VCaP (cell line): ENCODE results near the gene ZNF740.
A peak's percentile ranks its signal among the peaks of the same experiment; 100 is the strongest.

ENCODE experiments used
- H3K27ac ChIP-seq: fragments of 450-650 bp; 2 replicates; pipeline ENCODE4 v1.5.1; 2017
- CTCF ChIP-seq: fragments of 450-650 bp; conservative IDR thresholded peaks from 2 replicates; pipeline ENCODE4 v1.5.1; 2017; ENCODE audit warnings: mild to moderate bottlenecking, moderate library complexity

The ZNF740 gene

DNA sequence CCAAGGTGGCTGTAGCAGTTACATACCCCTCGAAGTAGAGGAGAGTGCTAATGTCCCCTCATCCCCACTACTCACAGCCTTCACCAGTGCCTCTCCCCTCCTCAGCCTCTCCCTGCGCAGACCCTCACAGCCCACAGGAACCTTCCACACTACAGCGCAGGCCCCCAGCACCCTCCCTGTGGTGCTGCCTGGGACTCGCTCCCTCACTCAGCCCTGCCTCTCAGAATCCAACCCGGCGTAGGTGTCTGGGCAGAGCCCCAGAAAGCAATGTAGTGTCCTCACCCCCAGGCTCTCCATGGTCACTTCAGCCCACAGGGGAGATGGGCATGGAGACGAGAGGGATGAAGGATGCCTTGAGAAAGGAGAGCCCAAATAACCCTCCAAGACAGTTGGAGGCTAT is 10.9 kb upstream of the ZNF740 start:
- no peak for TF ChIP-seq CTCF
- H3K27ac ChIP-seq: no peak overlapping the region

DNA sequence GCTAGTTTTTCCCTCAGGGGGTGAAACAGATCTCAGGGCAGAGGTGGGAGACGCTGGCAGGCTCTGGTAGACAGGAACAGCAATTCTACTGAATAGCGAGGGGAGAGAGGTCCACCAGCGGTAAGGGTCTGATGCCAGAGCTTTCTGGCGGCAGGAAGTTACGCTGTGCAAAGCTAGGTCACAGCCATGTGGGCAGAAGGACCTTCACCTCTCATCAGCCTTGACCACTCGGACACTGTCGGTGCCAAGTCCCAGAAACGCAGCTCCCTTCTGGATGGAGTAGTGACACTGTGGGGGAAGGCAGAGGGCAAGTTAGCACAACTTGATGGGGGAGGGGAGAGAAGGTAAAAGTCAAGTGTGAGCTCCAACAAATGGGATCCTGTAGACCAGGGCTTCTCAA is 10.3 kb upstream of the ZNF740 start:
- no peak overlapping the region for H3K27ac ChIP-seq
- no peak for TF ChIP-seq CTCF

DNA sequence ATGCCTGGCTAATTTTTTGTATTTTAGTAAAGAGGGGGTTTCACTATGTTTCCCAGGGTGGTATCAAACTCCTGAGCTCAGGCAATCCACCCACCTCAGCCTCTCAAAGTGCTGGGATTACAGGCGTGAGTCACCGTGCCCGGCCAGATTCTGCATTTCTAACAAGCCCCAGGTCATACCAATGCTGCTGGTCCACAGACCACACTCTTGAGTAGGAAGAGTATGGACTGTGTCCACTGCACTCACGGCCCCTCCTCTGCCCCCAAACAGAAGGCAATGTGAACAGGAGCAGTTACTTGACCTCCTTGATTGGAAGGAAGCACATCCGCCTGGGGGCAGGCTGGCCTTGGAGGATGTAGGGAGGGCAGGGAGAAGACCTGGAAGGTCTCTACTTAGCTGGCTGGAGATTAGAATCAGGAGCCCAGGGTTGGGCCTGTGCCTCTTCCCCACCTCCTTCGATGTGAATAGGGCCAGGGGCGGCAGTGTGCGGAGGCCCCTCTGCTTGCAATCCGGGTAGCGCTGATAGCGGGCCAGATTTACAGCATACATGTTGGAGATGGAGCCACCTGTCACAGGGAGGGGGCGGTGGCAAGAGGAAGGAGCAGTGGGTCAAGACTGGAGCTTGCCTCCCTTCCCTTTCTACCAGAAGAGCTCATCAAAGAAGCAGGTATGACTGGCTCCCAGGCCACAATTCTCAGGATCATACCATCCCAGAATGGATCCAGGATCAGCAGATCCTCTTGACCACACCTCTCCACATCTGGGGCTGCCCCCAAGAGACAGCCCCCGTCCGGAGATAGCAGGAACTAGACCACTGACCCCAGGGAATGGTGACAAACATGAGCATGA is 9.4 kb upstream of the ZNF740 start:
- peak overlapping the region; percentile 72 for H3K27ac ChIP-seq
- no peak for TF ChIP-seq CTCF

DNA sequence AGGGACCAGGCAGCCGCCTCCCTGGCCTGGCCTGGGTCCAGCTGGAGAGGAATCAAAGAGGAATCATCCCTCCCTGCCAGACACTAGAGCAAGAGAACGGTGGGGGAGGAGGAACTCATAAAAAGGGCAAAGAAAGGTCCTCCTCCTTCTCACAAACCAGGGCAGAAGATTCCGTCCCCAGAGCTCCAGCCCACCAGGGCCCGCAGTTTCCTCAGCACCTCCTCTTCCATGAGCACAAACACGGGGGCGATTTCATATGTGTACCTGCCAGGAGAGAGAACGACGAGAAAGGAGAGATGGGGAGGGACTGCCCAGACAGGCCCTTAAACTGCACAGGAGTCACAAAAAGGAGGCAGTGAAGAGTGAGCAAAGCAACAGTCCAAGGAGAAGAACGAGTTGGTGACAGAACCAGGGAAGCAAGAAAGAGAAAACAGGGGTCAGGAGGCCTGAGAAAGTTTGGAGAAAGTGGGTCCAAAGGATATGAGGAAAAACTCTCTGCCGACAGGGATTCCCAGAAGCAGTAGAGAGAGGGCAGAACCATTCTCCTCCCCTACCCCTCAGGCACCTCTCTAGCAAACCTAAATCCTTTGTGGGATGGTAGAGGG is 8.7 kb upstream of the ZNF740 start:
- H3K27ac ChIP-seq: peak overlapping the region; percentile 72
- TF ChIP-seq CTCF: no peak

DNA sequence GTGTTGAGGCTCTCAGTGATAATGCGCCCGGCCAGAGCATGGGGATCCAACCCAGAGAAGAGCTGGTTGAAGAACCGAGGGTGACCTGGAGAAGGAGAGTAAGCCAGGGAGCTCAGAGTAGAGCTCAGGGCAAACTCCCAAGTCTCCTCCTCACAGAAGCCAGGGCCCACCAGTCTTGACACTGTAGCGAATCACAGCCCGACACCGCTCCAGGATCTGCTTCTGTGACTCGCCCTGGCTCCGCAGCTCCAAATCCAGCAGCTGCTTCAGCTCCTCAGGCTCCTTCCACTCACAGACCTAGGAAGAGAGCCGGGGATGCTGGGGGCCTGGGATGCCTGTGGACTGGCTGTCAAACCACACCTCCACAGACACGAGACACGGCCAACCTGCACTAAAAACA is 8.2 kb upstream of the ZNF740 start:
- H3K27ac ChIP-seq: peak overlapping the region; percentile 72
- no peak for TF ChIP-seq CTCF

DNA sequence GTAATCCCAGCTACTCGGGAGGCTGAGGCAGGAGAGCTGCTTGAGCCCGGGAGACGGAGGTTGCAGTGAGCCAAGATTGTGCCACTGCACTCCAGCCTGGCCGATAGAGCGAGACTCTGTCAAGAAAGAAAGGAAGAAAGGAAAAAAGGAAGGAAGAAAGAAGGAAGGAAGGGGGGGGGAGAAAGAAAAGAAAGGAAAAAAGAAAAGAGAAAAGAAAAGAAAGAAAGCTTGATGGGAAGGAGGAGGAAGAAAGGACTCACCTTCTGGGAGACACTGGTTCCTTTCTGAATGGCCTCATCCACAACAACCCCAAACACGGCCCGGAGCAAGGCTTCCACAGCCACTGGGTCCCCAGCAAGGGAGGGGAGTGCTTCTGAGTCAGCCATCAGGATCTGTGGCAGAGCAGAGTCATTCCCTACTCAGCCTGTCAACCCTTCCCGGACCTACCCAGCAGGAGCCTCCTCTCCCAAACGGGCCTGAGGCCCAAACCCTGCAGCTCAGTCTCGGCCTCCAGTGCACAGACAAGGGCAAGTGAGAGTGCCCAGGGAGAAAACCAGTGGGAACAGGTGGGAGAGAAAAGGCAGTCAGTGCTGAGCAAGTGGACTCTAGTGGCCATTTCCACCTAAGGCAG is 7.3 kb upstream of the ZNF740 start:
- no peak for TF ChIP-seq CTCF
- peak overlapping the region; percentile 72; the same call in 1 of the 2 replicates for H3K27ac ChIP-seq

DNA sequence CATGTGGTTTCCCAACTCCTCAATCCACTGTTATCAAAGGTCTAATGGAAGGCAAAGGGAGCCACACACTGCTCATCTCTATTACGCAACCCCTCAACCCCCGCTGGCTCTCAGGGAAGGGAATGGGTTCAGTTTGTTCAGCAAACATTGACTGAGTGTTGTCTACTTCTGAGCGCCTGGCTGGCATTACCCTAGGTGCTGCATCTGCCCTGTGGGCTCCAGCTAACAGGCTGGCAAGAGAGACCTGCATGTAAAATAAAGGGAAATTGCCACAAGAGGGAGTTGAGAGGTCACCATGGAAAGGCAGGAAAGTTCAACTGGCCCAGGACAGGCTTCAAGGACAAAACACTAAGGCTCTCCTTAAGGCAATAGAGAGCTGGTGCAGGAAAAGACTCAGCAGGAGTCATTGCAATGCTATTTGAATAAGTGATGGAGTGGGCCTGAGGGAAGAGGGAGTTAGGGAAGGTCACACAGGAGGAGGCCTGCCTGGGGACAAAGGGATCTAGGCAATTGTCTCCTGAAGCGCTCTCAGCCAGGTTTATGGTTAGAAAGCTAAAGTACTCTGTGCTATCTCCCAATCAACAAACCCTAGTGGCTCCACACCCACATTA is 5.5 kb upstream of the ZNF740 start:
- TF ChIP-seq CTCF: peak; percentile 69
- H3K27ac ChIP-seq: peak overlapping the region; percentile 59
